A204.1 (cell line): Measurements from ENCODE around the gene ZDHHC19.
"Not testable (repeated sequence)": the region's sequence is repeated elsewhere in the genome, so short reads cannot be mapped to it uniquely, and the experiment has no call there.

ENCODE experiments used
- FAIRE-seq: peaks from 2 replicates; lab custom pipeline; 2012; peaks lifted over from hg19 to GRCh38; lab: Jason Lieb, UNC

The ZDHHC19 gene

DNA sequence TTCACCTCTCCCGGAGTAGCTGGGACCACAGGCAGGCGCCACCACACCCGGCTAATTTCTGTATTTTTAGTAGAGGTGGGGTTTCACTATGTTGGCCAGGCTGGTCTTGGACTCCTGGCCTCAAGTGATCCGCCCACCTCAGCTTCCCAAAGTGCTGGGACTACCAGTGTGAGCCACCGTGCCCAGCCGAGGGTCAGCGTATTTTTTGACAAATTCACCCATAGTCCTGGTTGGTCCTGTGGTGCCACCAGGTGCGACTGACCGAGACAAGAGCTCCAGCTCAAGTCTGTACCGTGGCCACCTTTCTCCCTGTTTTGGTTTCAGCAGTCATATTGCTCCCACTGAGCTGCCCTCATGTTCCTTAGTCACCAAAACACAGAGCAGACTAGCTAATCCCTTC is 13.9 kb upstream of the ZDHHC19 start:
- no peak for FAIRE-seq

DNA sequence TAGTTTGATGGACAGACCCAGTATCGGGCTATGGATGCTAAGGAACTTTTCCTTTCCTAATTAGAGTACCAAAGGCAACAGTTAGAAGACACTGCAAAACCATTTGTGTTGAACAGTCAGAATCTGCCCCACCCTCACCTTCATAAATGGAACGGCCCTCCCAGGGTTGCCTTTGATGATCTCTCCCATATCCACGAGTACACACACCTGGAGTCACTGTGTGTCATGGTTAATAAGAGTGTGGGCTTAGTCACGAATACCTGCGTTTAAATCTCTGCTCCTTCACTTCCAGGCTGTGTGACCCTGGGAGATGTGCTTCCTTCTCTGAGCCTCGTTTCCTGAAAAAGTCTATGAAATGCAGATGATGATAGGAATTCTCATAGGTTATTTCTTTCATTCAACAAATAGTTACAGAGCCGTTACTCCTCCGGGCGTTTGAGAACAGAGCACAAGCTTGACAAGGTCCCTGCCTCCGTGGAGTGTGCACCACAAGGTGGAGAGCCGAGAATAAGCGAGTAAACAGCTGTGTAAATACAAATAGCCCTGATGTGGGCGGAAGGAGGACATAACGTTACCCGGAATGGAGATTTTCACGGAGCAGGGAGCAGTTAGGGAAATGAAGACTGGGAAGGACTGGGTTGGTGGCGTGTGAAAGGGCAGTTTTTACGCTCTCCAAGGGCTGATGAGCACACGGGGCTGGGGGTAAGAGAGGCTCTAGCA is 11.8 kb upstream of the ZDHHC19 start:
- FAIRE-seq = no peak

DNA sequence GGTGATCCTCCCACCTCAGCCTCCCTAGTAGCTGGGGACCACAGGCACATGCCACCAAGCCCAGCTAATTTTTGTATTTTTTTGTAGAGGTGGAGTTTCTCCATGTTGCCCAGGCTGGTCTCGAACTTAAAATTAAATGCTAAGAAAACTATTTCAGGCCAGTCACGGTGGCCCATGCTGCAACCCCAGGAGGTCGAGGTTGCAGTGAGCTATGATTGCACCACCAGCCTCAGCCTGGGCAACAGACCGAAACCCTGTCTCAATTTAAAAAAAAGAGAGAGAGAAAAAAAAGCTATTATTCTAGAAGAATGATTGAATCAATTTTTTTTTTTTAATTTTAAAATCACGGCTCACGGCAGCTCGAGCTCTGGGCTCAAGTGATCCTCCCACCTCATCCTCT is 9.8 kb upstream of the ZDHHC19 start:
- no peak for FAIRE-seq

DNA sequence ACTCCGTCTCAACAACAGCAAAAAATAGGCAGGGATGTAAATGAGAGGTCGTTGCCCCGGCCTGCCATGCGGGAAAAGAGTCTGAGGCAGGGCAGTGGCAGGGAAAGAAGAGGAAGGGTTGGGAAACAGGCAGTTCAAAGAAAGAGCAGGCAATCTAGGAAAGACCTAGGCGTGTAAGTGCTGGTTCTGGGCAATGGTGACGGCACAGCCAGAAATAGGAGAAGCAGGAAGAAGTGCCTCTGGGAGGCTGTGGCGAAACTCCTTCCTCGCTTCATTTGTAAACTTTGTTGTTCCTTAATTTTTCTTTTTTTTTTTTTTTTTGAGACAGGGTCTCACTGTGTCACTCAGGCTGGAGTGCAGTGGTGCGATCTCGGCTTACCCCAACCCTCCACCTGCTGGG is 9.4 kb upstream of the ZDHHC19 start:
- no peak for FAIRE-seq

DNA sequence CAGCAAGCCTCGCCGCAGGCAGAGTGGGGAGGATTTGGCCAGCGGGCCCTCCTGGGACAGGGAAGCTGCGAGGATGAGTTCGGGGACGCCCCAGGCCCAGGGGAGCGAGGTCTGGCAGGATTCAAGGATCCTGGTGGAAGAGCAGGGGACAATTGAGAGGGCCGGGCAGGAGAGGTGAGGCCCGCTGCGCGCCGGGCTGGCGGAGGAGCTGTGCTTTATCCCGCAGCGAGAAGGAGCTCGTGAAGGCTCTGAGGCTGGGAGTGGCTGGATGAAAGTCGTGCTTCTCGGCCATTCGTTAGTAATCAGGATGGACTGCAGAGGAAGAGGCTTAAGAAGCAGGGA is 8.7 kb upstream of the ZDHHC19 start:
- FAIRE-seq = no peak

DNA sequence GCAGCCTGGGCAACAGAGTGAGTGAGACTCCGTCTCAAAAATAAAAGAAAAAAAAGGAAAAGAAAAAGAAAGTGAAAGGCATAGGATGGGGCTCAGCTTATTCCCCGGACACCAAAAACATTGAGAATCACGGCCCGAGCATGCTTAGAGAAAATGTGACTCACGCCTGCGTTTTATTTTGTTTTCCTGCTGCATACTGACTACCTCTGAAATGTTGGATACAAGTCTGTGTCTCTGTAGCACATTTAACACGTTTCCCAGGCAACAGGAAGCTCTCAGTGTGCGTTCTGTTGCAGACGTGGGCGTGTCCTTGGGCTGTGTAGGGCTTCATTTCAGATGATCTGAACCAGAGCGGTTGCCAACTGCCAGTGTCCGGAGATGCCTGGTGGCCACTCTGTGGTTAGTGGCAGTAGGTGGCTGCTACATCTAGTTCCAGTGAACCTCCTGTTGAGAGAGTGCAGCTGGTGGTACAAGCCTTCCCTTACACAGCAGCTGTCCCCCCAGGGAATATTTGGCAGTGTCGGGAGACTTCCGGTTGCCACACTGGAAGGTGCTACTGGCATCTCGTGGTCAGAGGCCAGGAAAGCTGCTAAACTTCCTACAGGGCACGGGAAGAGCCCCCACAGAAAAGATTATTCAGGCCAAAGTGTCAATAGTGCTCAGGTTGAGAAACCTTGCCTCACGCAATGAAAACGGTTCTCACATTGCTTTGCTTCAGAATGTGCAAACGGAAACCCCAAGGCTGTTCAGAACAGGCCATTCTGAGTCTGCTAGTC is 8.2 kb upstream of the ZDHHC19 start:
- no peak for FAIRE-seq

DNA sequence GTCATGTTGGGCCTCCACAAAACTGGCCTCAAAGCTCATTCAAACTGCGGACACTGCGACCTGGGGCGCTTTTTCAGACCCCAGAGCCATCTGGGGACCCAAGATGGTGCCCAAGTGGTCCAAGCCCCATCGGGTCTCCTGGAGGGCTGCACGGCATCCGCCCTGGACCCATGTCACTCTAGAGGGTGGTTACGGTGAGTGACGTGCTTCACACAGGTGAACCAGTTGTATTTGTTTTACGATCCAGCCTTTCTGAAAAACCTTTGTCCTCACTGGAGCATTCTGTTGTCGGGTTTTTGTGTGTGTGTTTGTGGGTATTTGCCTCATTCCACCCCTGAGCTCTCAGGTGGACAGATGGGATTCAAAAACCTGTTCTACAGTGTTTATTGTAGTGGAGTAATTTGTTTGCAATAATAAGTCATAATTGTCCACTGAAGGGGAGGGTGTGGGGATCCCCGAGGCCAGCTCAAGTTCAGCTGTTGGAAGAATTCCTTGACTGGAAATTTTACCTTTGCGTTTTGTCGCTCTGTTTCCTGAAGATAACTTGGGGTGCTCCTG is 7.0 kb upstream of the ZDHHC19 start:
- no peak for FAIRE-seq

DNA sequence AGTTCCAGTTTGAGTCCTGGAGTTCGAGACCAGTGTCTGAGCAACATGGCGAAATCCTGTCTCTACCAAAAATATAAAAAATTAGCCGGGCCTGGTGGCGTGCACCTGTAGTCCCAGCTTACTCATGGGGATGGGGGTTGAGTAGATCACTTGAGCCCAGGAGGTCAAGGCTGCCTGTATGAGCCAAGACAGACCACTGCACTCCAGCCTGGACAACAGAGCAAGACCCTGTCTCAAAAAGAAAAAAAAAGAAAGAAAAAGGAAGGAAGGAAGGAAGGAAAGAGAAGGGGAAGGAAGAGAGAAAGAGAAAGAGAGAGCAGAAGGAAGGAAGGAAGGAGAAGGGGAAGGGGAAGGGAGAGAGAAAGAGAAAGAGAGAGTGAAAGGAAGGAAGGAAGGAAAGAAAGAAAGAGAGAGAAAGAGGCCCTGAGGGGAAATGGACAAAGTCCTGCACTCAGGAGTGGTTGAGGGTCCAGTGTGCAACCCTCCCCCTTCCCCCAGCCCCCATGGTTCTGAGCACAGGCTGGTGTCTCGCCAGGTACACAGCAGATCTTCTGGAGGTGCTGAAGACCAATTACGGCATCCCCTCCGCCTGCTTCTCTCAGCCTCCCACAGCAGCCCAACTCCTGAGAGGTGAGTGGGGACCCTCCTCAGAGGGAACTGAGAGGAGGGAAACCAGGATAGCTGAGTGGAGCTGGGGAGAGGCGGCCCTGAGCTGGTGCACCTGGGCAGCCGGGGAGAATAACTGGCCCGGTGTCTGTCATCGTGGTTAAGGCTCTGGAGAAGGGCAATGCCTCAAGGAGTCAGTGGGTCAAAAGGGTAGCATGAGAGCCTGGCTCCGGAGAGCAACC is 6.3 kb upstream of the ZDHHC19 start:
- no peak for FAIRE-seq

DNA sequence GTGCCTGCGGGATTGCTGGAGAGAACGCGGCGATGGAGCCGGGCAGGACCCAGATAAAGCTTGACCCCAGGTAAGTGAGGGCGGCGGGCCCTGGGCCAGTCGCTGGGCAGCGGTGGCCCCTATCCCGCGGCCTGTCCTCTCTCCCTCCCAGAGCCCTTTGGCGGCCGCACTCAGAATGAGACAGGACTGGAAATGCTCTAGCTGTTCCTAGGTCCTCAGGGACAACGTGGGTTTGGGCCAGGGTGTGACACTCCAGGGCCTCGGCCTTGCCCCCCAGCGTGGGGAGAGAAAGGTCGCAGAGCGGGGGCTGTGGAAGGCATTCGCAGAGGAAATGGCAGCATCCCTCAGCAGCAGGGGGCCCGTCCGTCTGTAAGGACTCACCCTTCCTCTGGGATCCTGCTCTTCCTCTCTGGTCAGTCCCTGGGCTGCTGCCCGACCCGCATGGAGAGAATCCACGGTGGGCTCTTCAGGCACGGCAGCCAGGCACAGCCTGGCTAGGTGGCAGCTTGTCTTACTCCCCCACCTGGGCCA is 5.5 kb upstream of the ZDHHC19 start:
- FAIRE-seq = no peak

DNA sequence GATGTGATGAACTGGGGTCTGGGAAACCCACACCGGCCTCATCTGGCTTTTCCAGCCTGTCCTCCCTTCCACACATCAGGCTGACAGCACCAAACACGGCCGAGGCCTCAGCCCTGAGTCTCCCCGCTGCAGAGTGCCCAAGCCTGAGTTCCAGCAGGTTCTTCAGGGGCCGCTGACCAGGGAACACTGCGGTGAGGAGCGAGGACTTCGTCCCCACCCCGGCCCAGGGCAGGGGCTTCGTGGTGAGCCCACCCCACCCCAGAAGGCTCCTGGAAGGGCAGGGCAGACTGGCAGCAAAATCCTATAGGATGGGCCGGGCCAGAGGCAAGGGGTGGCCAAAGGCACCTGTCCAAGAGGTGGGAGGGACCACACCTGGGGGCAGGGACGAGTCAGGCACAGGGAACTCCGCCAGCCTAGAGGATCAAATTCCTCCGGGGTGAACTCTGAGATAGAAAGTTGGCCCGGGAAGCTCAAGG is 4.9 kb upstream of the ZDHHC19 start, which contains the start of gene SLC51A:
SLC51A (plus strand) TSS at position 446 of the 476 bp plus-strand sequence. CDS start 179 bp downstream, outside the sequence.
- no peak for FAIRE-seq

DNA sequence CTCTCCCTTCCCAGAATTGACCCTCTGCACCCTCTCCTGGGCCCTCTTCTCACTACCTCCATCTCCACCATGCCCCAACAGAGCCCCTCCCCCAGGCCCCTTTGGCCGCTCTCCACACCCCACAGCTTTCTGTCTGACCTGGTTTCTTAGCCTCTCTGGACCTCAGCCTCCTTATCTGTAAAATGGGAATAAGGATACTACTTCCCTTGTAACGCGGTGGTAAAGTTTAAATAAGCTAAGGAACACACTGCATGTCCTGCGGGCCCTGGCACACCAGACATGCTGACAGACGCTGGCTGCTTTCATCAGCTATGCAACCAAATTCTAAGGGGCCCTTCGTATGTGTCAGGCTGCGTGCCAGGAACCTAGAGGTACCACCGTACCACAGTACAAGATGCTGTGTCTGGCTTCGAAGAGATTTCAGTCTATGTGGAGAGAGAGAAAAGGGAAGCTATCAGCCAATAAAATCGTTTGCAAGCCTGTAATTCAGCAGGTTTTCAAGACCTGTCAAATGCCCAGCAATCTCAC is 4.4 kb upstream of the ZDHHC19 start:
- no peak for FAIRE-seq

DNA sequence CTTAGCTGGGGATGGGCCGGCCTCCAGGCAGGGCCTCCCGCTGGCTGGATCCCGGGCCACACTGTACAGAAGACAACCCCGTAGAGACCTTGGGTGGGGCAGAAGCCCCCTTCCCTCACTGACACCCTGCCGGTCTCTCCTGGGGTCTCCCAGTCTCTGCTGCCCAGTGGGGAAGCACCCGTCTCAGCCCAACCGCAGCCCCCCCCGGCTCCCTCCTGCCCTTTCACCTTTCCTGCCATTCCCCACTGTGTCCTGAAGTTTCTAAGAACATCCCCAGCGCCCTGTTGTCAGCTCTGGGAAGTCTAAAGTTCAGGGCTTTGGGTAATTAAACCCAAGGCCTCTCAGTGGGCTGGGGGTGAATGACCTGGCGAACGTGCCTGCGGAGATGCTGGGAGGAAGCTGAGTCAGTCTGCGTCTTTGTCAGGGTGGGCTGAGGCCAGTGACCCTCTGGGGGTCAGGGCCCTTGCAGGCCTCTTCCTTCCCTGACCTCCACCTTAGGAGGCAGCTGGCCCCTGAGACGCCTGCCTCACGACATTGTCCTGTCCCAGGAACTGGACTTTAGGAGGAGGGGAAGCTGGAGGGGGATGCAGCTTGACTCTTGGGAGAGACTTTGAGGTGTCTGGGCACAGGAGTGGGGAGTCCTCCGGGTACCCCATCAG is 3.7 kb upstream of the ZDHHC19 start:
- FAIRE-seq = no peak

DNA sequence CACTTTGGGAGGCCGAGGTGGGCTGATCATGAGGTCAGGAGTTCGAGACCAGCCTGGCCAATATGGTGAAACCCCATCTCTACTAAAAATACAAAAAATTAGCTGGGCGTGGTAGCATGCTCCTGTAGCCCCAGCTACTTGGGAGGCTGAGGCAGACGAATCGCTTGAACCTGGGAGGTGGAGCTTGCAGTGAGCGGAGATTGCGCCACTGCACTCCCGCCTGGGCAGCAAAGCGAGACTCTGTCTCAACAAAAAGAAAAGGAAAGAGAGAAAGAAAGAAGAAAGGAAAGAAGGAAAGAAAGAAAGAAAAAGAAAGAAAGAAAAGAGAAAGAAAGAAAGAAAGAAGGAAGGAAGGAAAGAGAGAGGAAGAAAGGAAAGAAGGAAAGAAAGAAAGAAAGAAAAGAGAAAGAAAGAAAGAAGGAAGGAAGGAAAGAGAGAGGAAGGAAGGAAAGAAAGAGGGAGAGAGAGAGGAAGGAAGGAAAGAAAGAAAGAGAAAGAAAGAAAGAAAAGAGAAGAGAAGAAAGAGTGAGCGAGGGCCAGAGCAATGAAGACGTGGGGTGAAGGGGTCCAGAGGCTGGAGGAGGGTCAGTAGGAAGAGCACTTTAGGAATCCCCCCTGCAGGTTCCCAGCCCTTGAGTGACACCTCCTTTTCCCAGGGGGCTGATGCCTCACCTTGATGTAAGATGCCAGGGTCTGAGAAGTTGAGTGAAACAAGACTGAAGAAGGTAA is 1.1 kb downstream of the ZDHHC19 start:
- FAIRE-seq = not testable (repeated sequence)

DNA sequence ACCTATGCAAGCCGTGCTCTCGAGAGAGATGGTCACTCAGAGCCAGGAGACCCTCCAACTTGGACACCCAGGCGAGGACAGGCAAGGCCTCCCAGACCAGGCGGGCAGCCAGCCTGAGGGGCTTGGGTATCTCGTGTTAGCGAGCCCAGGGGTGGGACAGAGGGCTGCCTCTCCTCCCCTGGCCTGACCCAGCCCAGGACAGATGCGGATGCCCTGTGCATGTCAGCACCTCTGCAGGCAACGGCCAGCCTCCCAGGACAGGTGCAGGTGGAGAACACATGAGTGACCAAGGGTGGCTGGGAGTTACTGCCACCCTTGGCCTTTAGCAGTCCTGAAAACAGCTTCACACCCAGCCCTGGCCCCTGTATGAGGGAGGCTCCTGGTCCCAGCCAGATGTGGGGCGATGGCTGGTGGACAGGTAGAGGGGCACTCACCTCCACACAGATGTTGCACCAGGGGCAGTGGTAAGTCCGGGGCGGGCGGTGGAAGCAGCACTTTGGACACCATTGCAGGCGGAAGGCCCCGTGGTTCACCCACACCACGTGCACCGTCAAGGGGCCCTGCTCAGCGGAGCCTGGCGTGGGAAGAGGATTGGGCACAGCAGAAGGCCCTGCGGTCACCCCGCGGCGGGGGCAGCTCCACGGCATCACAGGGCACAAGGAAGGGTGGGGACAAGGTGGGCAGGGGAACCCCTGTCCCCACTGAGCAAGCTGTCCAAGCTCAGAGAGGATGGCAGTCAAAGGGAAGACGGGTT is 2.1 kb downstream of the ZDHHC19 start:
- FAIRE-seq = no peak

DNA sequence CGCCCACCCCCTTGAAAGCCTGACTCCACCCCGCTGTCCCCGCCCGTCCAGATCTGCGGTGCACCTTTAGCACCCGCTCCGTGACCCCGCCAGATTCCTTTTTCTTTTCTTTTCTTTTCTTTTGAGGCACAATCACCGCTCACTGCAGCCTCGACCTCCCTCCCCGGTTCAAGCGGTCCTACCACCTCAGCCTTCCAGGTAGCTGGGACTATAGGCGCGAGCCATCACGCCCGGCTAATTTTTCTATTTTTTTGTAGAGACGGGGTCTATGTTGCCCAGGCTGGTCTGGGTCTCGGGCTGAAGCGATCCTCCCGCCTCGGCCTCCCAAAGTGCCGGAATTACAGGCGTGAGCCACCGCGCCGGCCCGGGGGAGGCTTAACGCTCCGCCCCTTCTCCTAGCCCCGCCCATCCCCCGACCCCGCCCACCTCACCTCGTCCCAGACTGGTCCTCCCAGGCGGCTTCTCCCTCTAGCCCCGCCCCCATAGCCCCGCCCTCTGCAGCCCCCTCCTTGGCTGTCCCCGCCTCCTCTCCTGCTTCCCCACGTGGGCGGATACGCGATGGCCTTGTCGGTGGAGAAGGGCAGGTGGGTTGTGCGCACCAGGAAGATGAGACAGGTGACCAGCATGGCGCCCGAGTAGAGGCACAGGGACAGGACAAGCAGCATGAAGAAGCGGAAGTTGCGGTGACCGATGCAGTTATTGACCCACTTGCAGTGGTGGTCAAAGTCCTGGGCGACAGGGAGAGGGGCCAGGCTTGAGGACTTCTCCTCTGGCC is 3.2 kb downstream of the ZDHHC19 start:
- FAIRE-seq = no peak

DNA sequence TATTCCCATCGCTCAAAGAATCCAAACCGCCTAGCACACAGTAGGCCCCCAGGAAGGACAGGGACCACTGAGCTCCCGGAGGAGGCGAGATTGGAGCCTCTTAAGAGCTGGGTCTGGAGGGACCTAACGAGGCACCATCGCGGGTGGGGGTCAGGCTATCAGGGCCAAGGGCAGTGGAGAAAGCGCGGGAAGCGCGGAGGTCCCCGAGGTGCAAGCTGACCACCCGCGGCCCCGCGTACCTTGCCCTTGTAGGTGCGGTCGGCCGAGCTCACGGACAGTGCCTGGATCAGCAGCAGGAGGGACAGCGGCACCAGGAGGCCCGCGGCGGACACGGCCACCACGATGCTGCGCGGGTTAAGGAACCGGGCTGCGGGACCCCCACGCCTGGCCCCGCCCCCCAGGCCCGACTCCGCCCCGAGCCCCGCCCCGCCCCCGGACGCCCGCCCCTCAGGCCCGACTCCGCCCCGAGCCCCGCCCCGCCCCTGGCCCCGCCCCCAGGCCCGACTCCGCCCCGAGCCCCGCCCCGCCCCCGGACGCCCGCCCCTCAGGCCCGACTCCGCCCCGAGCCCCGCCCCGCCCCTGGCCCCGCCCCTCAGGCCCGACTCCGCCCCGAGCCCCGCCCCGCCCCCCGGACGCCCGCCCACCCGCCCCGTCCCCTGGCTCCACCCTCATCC is 3.9 kb downstream of the ZDHHC19 start:
- FAIRE-seq = no peak

DNA sequence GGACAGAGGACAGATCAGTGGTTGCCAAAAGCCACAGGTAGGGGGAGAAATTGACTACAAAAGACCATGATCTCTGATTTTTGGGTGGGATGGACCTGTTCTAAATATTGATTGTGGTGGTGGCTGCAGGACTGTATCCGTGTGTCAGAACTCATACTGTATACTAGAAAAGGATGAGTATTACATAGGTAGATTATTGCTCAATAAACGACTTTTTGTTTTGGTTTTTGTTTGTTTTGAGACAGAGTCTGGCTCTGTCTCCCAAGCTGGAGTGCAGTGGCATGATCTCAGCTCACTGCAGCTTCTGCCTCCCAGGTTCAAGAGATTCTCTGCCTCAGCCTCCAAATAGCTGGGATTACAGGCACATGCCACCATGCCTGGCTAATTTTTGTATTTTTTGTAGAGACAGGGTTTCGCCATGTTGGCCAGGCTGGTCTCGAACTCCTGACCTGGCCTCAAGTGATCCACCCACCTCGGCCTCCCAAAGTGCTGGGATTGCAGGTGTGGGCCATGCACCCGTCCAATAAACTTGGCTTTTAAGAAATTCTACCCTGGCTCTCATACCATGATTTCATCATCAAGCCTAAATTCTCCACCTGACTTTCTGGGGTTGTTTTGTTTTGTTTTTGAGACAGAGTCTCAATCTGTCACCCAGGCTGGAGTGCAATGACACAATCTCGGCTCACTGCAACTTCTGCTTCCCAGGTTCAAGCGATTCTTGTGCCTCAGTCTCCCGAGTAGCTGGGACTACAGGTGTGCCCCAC is 5.6 kb downstream of the ZDHHC19 start:
- FAIRE-seq = not testable (repeated sequence)

DNA sequence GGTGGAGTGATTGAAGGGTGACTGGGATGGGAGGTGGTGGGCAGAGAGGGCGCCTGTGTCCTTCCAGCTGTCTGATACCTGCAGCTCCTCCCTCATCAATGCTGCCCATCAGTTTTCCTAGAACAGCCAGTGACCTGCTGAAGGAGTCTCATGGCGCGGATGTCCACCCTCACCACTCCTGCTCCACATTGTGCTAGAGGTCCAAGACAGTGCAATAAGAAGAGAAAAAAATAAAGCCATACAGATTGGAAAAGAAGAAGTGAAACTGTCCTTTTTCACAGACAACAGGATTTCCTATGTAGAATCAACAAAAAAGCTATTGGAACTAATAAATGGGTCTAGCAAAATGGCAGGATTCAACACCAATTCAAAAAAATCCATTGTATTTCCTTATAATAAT is 7.4 kb downstream of the ZDHHC19 start:
- FAIRE-seq = no peak
